ENCODE results near the gene SCYGR4.

DNA sequence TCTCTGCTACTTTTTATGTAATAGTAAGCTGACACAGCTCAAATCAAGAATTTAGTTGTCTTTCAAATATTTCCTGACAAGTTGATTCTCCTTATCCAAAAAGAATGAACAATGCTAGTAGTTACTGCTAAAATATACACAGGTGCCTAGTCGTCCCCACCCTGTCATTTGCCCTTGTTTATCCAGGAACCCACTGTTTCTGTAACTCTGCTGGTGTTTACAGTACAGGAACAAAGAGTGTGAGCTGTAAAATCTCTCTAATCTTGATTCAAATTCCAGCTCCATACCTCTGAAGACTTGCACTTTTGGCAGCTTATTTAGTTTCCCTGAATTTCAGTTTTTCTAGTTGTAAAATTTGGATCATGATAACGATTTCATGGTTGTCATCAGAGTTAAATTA is 39.7 kb upstream of the SCYGR4 start:
- TF ChIP-seq TAF1 (IDR thresholded peaks at IDR 0.05; ENCODE audit: borderline replicate concordance, low read depth, low read length) (no peak), POLR2A (IDR thresholded peaks at IDR 0.05; ENCODE audit: low read depth, low read length) (no peak), POLR2AphosphoS5 (IDR thresholded peaks at IDR 0.05; ENCODE audit: low read depth, low read length) (no peak)
